ENCODE data around the gene FBXO10. TPM values are rescaled to one million over a fixed set of nuclear protein-coding genes. Genes with fewer than 3 reads are reported as not detected.

The FBXO10 gene
- total RNA-seq (2022; extraction: Qiagen RNA extraction; ENCODE audit: low read depth), result 4.8 to 8.8 TPM (median 7.8 TPM) in 5 replicates

GRCh38 chr9:37575921-37576721 lies at the start of gene FBXO10:
FBXO10 (minus strand) TSS chr9:37576380; CDS start chr9:37541768, 34,612 bp downstream.

GRCh38 chr9:37592108-37592951 lies 16.1 kb upstream of the FBXO10 start, which contains the start of gene TOMM5:
TOMM5 (minus strand) TSS chr9:37592597; CDS start chr9:37592532, 65 bp downstream.

GRCh38 chr9:37485389-37486255 lies 90.6 kb downstream of the FBXO10 start, which contains the start of gene POLR1E:
POLR1E (plus strand) TSS chr9:37485948; CDS start chr9:37486048, 100 bp downstream.

GRCh38 chr9:37465249-37466036 lies 110.7 kb downstream of the FBXO10 start, which contains the start of gene ZBTB5:
ZBTB5 (minus strand) TSS chr9:37465450; CDS start chr9:37442551, 22,899 bp downstream.

Other genes starting within 250 kb of the FBXO10 start
- 115 to 178 TPM (median 165 TPM) in 5 replicates for gene GRHPR, start 153.7 kb downstream of the FBXO10 start, total RNA-seq (2022; extraction: Qiagen RNA extraction; ENCODE audit: low read depth)
- gene ZBTB5, start 110.9 kb downstream of the FBXO10 start, total RNA-seq (2022; extraction: Qiagen RNA extraction; ENCODE audit: low read depth), result 5.5 to 8.9 TPM (median 7.9 TPM) in 5 replicates
- 35.8 to 42.2 TPM (median 37.0 TPM) in 5 replicates for gene POLR1E, start 90.4 kb downstream of the FBXO10 start, total RNA-seq (2022; extraction: Qiagen RNA extraction; ENCODE audit: low read depth)
- gene TOMM5, start 16.2 kb upstream of the FBXO10 start, total RNA-seq (2022; extraction: Qiagen RNA extraction; ENCODE audit: low read depth), result 297 to 340 TPM (median 331 TPM) in 5 replicates
- 0.02 to 0.06 TPM (median 0.04 TPM) in 4 of 5 replicates, not detected in the other for gene FRMPD1, start 74.6 kb upstream of the FBXO10 start, total RNA-seq (2022; extraction: Qiagen RNA extraction; ENCODE audit: low read depth)
- gene TRMT10B, start 177.4 kb upstream of the FBXO10 start, total RNA-seq (2022; extraction: Qiagen RNA extraction; ENCODE audit: low read depth), result 5.0 to 6.1 TPM (median 5.4 TPM) in 5 replicates
- gene EXOSC3, start 208.7 kb upstream of the FBXO10 start, total RNA-seq (2022; extraction: Qiagen RNA extraction; ENCODE audit: low read depth), result 70.3 to 87.4 TPM (median 80.5 TPM) in 5 replicates
- gene DCAF10, start 224.4 kb upstream of the FBXO10 start, total RNA-seq (2022; extraction: Qiagen RNA extraction; ENCODE audit: low read depth), result 10.4 to 13.4 TPM (median 12.8 TPM) in 5 replicates